ENCODE results near the gene CLCA1. TPM values are rescaled to one million over a fixed set of nuclear protein-coding genes. Genes with fewer than 3 reads are reported as not detected.

Gene CLCA1
- total RNA-seq, 1 experiment from 2014 or later: not detected

Other genes with a start within 250 kb of the CLCA1 start
- 6.7 and 38.3 TPM in 2 replicates for gene ODF2L, start 72.6 kb upstream of the CLCA1 start, total RNA-seq (2014; rRNA removed; shearing (Covaris generic); ENCODE audit: low replicate concordance)
- gene CLCA2, start 44.8 kb upstream of the CLCA1 start, total RNA-seq (2014; rRNA removed; shearing (Covaris generic); ENCODE audit: low replicate concordance): 0.05 and 0.20 TPM in 2 replicates
- gene CLCA4, start 78.2 kb downstream of the CLCA1 start, total RNA-seq (2014; rRNA removed; shearing (Covaris generic); ENCODE audit: low replicate concordance): not detected in 2 replicates
- 24.1 and 25.1 TPM in 2 replicates for gene SH3GLB1, start 235.6 kb downstream of the CLCA1 start, total RNA-seq (2014; rRNA removed; shearing (Covaris generic); ENCODE audit: low replicate concordance)

Data from MG63 (cell line).